T-helper 1 cell (primary cell): ENCODE data around the gene ATP5F1D.

ENCODE experiments used
- DNase-seq, 5 donors: peaks; one replicate each; pipeline ENCODE4 v3.0.0-alpha.2; 2012 to 2020

Gene ATP5F1D

GRCh38 chr19:1270854-1271527 lies 29.4 kb downstream of the ATP5F1D start:
- DNase-seq = no peak

- DNase-seq = no peak
Observed at GRCh38 chr19:1271528-1272422, 30.2 kb downstream of the ATP5F1D start.

GRCh38 chr19:1272423-1273262 lies 31.1 kb downstream of the ATP5F1D start:
- DNase-seq = no peak

- no peak for DNase-seq
Observed at GRCh38 chr19:1273263-1274041, 31.9 kb downstream of the ATP5F1D start.

- no peak for DNase-seq
Observed at GRCh38 chr19:1274081-1274851, 32.7 kb downstream of the ATP5F1D start.

- DNase-seq = no peak
Observed at GRCh38 chr19:1274852-1275259, 33.3 kb downstream of the ATP5F1D start.

GRCh38 chr19:1275260-1275975 lies 33.9 kb downstream of the ATP5F1D start, which contains the start of gene FAM174C:
FAM174C (plus strand) TSS chr19:1275530; CDS start chr19:1275550, 20 bp downstream.
- peak; percentile 93 to 99 (median 95) for DNase-seq

GRCh38 chr19:1275976-1276627 lies 34.6 kb downstream of the ATP5F1D start:
- no peak for DNase-seq

- DNase-seq = no peak
Observed at GRCh38 chr19:1276628-1277022, 35.1 kb downstream of the ATP5F1D start.

- no peak for DNase-seq
Observed at GRCh38 chr19:1277061-1277460, 35.5 kb downstream of the ATP5F1D start.

- DNase-seq = no peak
Observed at GRCh38 chr19:1278074-1278473, 36.5 kb downstream of the ATP5F1D start.

- DNase-seq = no peak
Observed at GRCh38 chr19:1278713-1279660, 37.4 kb downstream of the ATP5F1D start.

- DNase-seq = peak; percentile 56 to 78 (median 68)
Observed at GRCh38 chr19:1279782-1280341, 38.3 kb downstream of the ATP5F1D start.

- DNase-seq = no peak
Observed at GRCh38 chr19:1280636-1281568, 39.4 kb downstream of the ATP5F1D start.

- no peak for DNase-seq
Observed at GRCh38 chr19:1281569-1282287, 40.2 kb downstream of the ATP5F1D start.

GRCh38 chr19:1282588-1283206 lies 41.1 kb downstream of the ATP5F1D start:
- no peak for DNase-seq
